Activated T-cell treated with anti-CD3 and anti-CD28 coated beads, Interleukin-2, amount 50 U/mL, for 24 hours (primary cell): ENCODE measurements around the gene ALDH7A1.

Experiments
- DNase-seq: peaks from one replicate; pipeline ENCODE4 v3.0.0-alpha.2; 2020
- H3K27ac Mint-ChIP-seq: 2 replicates; pipeline ENCODE4 v1.8.0; 2020; ENCODE audit warnings: mild to moderate bottlenecking, mixed read lengths
- H3K27me3 Mint-ChIP-seq: 2 replicates; pipeline ENCODE4 v1.8.0; 2020; ENCODE audit warnings: mixed read lengths
- H3K36me3 Mint-ChIP-seq: 2 replicates; pipeline ENCODE4 v1.8.0; 2020; ENCODE audit warnings: low read depth, mixed read lengths
- H3K4me1 Mint-ChIP-seq: 2 replicates; pipeline ENCODE4 v1.8.0; 2020; ENCODE audit warnings: low read depth, mixed read lengths
- H3K4me3 Mint-ChIP-seq: 2 replicates; pipeline ENCODE4 v1.8.0; 2020; ENCODE audit warnings: mild to moderate bottlenecking, moderate library complexity, mixed read lengths
- H3K9me3 Mint-ChIP-seq: 2 replicates; pipeline ENCODE4 v1.8.0; 2020; ENCODE audit warnings: mixed read lengths

ALDH7A1 gene

GRCh38 chr5:126494393-126494792 lies 100.6 kb downstream of the ALDH7A1 start:
- H3K4me3 Mint-ChIP-seq, result no peak overlapping the region
- H3K36me3 Mint-ChIP-seq, result peaks cover 27% of the 10 kb centered on the region
- H3K27ac Mint-ChIP-seq, result no peak overlapping the region
- no peaks in the 10 kb centered on the region for H3K9me3 Mint-ChIP-seq
- H3K4me1 Mint-ChIP-seq, result peaks cover 3% of the 10 kb centered on the region
- H3K27me3 Mint-ChIP-seq, result no peaks in the 10 kb centered on the region
- DNase-seq, result no peak

- H3K27ac Mint-ChIP-seq, result no peak overlapping the region
- DNase-seq, result no peak
- H3K4me3 Mint-ChIP-seq, result no peak overlapping the region
- peaks cover 3% of the 10 kb centered on the region for H3K4me1 Mint-ChIP-seq
- H3K36me3 Mint-ChIP-seq, result peaks cover 41% of the 10 kb centered on the region
- no peaks in the 10 kb centered on the region for H3K9me3 Mint-ChIP-seq
- no peaks in the 10 kb centered on the region for H3K27me3 Mint-ChIP-seq
These were observed 102.1 kb downstream of the ALDH7A1 start for GRCh38 chr5:126492939-126493338.

- Mint-ChIP-seq H3K4me3 (no peak overlapping the region), H3K36me3 (peaks cover 66% of the 10 kb centered on the region), H3K27me3 (no peaks in the 10 kb centered on the region), H3K9me3 (no peaks in the 10 kb centered on the region), H3K27ac (no peak overlapping the region), H3K4me1 (no peaks in the 10 kb centered on the region)
- no peak for DNase-seq
These were observed 104.7 kb downstream of the ALDH7A1 start for GRCh38 chr5:126490167-126490940.

GRCh38 chr5:126488443-126489065 lies 106.5 kb downstream of the ALDH7A1 start:
- Mint-ChIP-seq H3K4me3 (no peak overlapping the region), H3K27ac (no peak overlapping the region), H3K4me1 (no peaks in the 10 kb centered on the region), H3K9me3 (no peaks in the 10 kb centered on the region), H3K27me3 (no peaks in the 10 kb centered on the region), H3K36me3 (peaks cover 80% of the 10 kb centered on the region)
- no peak for DNase-seq

- no peaks in the 10 kb centered on the region for H3K27me3 Mint-ChIP-seq
- H3K27ac Mint-ChIP-seq, result peak overlapping the region; percentile 31
- no peaks in the 10 kb centered on the region for H3K4me1 Mint-ChIP-seq
- H3K36me3 Mint-ChIP-seq, result peaks cover 80% of the 10 kb centered on the region
- DNase-seq, result no peak
- H3K4me3 Mint-ChIP-seq, result no peak overlapping the region
- H3K9me3 Mint-ChIP-seq, result no peaks in the 10 kb centered on the region
These were observed 107.4 kb downstream of the ALDH7A1 start for GRCh38 chr5:126487596-126487995.

- Mint-ChIP-seq H3K9me3 (no peaks in the 10 kb centered on the region), H3K27ac (peak overlapping the region; percentile 24), H3K27me3 (no peaks in the 10 kb centered on the region), H3K4me3 (no peak overlapping the region), H3K4me1 (no peaks in the 10 kb centered on the region), H3K36me3 (peaks cover 81% of the 10 kb centered on the region)
- DNase-seq, result no peak
These were observed 108.7 kb downstream of the ALDH7A1 start for GRCh38 chr5:126486332-126486731.

GRCh38 chr5:126484253-126484652 lies 110.8 kb downstream of the ALDH7A1 start:
- Mint-ChIP-seq H3K4me3 (no peak overlapping the region), H3K4me1 (no peaks in the 10 kb centered on the region), H3K27ac (no peak overlapping the region), H3K36me3 (peaks cover 87% of the 10 kb centered on the region), H3K27me3 (no peaks in the 10 kb centered on the region), H3K9me3 (no peaks in the 10 kb centered on the region)
- DNase-seq, result no peak

GRCh38 chr5:126483156-126483555 lies 111.9 kb downstream of the ALDH7A1 start:
- Mint-ChIP-seq H3K36me3 (peaks cover 78% of the 10 kb centered on the region), H3K27ac (no peak overlapping the region), H3K4me3 (no peak overlapping the region), H3K9me3 (no peaks in the 10 kb centered on the region), H3K4me1 (no peaks in the 10 kb centered on the region), H3K27me3 (no peaks in the 10 kb centered on the region)
- DNase-seq, result no peak

- no peak overlapping the region for H3K4me3 Mint-ChIP-seq
- no peaks in the 10 kb centered on the region for H3K9me3 Mint-ChIP-seq
- DNase-seq, result no peak
- no peaks in the 10 kb centered on the region for H3K4me1 Mint-ChIP-seq
- H3K27ac Mint-ChIP-seq, result no peak overlapping the region
- peaks cover 77% of the 10 kb centered on the region for H3K36me3 Mint-ChIP-seq
- no peaks in the 10 kb centered on the region for H3K27me3 Mint-ChIP-seq
These were observed 112.4 kb downstream of the ALDH7A1 start for GRCh38 chr5:126482591-126482990.

GRCh38 chr5:126481243-126481642 lies 113.8 kb downstream of the ALDH7A1 start:
- H3K9me3 Mint-ChIP-seq, result no peaks in the 10 kb centered on the region
- no peak overlapping the region for H3K27ac Mint-ChIP-seq
- DNase-seq, result no peak
- no peaks in the 10 kb centered on the region for H3K27me3 Mint-ChIP-seq
- no peaks in the 10 kb centered on the region for H3K4me1 Mint-ChIP-seq
- H3K36me3 Mint-ChIP-seq, result peaks cover 73% of the 10 kb centered on the region
- H3K4me3 Mint-ChIP-seq, result no peak overlapping the region
